GM19025 (cell line): ENCODE results near the gene PCDHGB3.
"Not testable (repeated sequence)": the region's sequence is repeated elsewhere in the genome, so short reads cannot be mapped to it uniquely, and the experiment has no call there.

Source experiments
- ATAC-seq: cut with Tn5 transposase; IDR thresholded peaks from one replicate; pipeline ENCODE4 v1.9.1; 2021; ENCODE audit warnings: mild to moderate bottlenecking, low read depth, moderate library complexity; ENCODE audit not compliant: unreplicated experiment

PCDHGB3 gene

DNA sequence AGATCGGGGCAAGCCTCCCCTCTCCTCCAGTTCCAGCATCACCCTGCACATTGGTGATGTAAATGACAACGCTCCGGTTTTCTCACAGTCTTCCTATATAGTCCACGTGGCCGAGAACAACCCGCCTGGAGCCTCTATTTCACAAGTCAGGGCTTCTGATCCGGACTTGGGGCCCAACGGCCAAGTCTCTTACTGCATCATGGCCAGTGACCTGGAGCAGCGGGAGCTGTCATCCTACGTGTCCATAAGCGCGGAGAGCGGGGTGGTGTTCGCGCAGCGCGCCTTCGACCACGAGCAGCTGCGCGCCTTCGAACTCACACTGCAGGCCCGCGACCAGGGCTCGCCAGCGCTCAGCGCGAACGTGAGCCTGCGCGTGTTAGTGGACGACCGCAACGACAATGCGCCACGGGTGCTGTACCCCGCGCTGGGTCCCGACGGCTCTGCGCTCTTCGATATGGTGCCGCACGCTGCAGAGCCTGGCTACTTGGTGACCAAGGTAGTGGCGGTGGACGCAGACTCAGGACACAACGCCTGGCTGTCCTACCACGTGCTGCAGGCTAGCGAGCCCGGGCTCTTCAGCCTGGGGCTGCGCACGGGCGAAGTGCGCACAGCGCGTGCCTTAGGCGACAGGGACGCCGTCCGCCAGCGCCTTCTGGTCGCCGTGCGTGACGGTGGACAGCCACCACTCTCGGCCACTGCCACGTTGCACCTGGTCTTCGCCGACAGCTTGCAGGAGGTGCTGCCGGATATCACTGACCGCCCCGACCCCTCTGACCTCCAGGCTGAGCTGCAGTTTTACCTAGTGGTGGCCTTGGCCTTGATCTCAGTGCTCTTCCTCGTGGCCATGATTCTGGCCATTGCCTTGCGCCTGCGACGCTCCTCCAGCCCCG lies 19.4 kb downstream of the PCDHGB3 start:
- no peak for ATAC-seq

DNA sequence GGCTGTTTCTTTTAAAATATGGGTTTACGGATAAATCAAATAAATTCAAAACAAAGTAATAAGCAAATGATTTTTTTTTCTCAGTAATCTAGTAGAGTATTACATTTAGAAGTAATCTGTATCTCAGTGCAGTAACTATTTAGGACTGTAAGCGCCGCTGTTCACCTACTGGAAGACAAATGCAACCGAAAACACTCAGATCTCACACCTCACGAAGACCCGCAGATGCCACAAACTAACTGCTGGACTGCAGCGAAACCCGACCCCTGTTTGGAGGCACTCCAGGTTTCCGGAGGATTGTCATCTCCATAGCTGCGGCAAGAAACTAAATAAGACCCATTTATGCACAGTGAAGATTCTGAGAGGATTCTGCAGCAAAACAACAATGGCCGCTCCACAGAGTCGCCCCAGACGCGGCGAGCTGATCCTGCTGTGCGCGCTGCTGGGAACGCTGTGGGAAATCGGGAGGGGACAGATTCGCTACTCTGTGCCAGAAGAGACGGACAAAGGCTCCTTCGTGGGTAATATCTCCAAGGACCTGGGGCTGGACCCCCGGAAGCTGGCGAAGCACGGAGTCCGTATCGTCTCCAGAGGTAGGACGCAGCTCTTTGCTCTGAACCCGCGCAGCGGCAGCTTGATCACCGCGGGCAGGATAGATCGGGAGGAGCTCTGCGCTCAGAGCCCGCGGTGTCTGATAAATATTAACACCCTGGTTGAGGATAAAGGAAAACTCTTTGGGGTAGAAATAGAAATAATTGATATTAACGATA lies 22.6 kb downstream of the PCDHGB3 start, which contains the start of gene PCDHGA8:
Gene PCDHGA8 (plus strand): TSS at position 205 of the 770 bp plus-strand sequence. CDS start 181 bp downstream, at position 386.
- no peak for ATAC-seq

DNA sequence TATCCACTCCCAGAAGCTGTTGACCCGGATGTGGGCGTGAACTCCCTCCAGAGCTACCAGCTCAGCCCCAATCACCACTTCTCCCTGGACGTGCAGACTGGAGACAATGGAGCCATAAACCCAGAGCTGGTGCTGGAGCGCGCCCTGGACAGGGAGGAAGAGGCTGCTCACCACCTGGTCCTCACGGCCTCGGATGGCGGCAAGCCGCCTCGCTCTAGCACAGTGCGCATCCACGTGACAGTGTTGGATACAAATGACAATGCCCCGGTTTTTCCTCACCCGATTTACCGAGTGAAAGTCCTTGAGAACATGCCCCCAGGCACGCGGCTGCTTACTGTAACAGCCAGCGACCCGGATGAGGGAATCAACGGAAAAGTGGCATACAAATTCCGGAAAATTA lies 23.2 kb downstream of the PCDHGB3 start:
- ATAC-seq = no peak

DNA sequence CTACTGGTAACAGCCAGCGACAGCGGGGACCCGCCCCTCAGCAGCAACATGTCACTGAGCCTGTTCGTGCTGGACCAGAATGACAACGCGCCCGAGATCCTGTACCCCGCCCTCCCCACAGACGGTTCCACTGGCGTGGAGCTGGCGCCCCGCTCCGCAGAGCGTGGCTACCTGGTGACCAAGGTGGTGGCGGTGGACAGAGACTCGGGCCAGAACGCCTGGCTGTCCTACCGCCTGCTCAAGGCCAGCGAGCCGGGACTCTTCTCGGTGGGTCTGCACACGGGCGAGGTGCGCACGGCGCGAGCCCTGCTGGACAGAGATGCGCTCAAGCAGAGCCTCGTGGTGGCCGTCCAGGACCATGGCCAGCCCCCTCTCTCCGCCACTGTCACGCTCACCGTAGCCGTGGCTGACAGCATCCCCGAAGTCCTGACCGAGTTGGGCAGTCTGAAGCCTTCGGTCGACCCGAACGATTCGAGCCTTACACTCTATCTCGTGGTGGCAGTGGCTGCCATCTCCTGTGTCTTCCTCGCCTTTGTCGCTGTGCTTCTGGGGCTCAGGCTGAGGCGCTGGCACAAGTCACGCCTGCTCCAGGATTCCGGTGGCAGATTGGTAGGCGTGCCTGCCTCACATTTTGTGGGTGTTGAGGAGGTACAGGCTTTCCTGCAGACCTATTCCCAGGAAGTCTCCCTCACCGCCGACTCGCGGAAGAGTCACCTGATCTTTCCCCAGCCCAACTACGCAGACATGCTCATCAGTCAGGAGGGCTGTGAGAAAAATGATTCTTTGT lies 24.6 kb downstream of the PCDHGB3 start:
- not testable (repeated sequence) for ATAC-seq

DNA sequence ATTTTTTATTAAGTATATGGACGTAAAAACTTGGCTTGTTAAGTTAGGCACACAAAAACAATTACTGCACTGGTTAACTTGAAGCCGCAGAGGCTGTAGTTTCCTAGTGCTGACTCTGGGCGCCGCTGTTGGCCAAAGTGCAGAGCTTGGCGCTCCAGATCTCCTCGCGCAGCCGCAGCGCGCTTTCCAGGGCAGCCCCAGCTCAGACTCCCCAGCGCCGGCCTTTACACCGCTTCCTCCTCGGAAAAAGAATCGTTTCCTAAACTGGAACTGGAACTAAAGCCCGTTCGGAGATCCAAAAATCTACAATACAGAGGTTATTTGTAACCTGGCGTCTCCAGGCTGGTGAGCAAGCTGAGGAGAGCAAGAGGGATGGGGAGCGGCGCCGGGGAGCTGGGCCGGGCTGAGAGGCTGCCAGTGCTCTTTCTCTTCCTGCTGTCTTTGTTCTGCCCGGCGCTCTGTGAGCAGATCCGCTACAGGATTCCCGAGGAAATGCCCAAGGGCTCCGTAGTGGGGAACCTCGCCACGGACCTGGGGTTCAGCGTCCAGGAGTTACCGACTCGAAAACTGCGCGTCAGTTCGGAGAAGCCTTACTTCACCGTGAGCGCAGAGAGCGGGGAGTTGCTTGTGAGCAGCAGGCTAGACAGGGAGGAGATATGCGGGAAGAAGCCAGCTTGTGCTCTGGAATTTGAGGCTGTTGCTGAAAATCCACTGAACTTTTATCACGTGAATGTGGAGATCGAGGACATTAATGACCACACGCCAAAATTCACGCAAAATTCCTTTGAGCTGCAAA lies 27.9 kb downstream of the PCDHGB3 start, which contains the start of gene PCDHGB5:
Gene PCDHGB5 (plus strand): TSS at position 192 of the 796 bp plus-strand sequence. CDS start 181 bp downstream, at position 373.
- peak; percentile 93 for ATAC-seq

DNA sequence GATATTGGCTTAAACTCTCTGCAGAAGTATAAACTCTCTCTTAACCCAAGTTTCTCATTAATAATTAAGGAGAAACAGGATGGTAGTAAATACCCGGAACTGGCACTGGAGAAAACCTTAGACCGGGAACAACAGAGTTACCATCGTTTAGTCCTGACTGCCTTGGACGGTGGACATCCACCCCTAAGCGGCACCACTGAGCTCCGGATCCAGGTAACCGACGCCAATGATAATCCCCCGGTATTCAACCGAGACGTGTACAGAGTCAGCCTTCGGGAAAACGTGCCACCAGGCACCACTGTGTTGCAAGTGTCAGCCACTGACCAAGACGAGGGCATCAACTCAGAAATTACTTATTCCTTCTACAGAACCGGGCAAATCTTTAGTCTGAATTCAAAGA lies 28.6 kb downstream of the PCDHGB3 start:
- ATAC-seq = no peak

DNA sequence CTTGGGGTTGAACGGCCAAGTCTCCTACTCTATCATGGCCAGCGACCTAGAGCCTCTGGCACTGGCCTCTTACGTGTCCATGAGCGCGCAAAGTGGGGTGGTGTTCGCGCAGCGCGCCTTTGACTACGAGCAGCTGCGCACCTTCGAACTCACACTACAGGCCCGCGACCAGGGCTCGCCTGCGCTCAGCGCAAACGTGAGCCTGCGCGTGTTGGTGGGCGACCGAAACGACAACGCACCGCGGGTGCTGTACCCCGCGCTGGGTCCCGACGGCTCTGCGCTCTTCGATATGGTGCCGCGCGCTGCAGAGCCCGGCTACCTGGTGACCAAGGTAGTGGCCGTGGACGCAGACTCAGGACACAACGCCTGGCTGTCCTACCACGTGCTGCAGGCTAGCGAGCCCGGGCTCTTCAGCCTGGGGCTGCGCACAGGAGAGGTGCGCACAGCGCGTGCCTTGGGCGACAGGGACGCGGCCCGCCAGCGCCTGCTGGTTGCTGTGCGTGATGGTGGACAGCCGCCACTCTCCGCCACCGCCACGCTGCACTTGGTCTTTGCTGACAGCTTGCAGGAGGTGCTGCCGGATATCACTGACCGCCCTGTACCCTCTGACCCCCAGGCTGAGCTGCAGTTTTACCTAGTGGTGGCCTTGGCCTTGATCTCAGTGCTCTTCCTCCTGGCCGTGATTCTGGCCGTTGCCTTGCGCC lies 29.7 kb downstream of the PCDHGB3 start:
- no peak for ATAC-seq

DNA sequence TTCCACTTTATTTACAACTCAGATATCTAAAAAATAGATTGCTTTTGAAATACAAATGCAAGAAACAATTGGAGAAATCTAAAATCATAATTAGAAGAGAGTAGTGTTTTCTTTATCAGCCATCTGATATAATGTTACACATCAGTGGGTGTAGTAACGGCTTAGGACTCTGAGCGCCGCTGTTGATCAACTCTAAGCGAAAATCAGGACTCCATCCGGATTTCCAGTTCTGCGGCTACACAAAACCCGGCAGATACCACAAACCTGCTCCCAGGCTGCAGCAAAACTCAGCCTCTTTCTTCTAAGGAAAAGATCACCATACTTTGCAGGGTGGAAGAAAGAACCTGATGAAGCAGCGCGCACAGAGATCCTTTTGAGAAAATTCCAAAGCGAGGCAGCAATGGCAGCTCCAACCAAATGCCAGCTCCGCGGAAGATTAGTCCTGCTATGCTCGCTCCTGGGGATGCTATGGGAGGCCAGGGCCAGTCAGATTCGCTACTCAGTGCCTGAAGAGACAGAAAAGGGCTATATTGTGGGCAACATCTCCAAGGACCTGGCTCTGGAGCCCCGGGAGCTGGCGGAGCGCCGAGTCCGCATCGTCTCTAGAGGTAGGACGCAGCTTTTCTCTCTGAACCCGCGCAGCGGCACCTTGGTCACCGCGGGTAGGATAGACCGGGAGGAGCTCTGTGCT lies 32.7 kb downstream of the PCDHGB3 start, which contains the start of gene PCDHGA9:
Gene PCDHGA9 (plus strand): TSS at position 226 of the 691 bp plus-strand sequence. CDS start 175 bp downstream, at position 401.
- ATAC-seq = no peak

DNA sequence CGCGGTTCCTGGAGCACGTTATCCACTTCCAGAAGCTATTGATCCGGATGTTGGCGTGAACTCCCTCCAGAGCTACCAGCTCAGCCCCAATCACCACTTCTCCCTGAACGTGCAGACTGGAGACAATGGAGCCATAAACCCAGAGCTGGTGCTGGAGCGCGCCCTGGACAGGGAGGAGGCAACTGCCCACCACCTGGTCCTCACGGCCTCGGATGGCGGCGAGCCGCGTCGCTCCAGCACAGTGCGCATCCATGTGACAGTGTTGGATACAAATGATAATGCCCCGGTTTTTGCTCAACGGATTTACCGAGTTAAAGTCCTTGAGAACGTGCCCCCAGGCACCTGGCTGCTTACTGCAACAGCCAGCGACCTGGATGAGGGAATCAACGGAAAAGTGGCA lies 33.3 kb downstream of the PCDHGB3 start:
- no peak for ATAC-seq

DNA sequence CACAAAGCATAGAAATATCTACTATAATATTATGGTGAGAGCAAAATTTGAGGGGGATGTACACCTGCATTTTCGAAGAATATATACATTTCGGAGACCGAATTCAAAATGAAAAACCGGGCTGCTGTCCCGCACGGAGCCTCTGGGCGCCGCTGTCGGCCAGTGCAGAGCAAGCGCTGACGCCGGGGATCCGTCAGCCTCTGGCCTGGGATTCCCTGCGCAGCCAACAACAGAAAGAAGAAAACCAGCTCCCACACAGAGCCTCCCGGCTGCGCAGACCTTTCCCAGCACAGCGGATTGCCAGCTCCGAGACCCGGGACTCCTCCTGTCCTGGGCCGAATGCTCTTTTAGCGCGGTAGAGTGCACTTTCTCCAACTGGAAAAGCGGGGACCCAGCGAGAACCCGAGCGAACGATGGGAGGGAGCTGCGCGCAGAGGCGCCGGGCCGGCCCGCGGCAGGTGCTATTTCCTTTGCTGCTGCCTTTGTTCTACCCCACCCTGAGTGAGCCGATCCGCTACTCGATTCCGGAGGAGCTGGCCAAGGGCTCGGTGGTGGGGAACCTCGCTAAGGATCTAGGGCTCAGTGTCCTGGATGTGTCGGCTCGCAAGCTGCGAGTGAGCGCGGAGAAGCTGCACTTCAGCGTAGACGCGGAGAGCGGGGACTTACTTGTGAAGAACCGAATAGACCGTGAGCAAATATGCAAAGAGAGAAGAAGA lies 37.9 kb downstream of the PCDHGB3 start, which contains the start of gene PCDHGB6:
Gene PCDHGB6 (plus strand): TSS at position 232 of the 716 bp plus-strand sequence. CDS start 182 bp downstream, at position 414.
- peak; percentile 90 for ATAC-seq

DNA sequence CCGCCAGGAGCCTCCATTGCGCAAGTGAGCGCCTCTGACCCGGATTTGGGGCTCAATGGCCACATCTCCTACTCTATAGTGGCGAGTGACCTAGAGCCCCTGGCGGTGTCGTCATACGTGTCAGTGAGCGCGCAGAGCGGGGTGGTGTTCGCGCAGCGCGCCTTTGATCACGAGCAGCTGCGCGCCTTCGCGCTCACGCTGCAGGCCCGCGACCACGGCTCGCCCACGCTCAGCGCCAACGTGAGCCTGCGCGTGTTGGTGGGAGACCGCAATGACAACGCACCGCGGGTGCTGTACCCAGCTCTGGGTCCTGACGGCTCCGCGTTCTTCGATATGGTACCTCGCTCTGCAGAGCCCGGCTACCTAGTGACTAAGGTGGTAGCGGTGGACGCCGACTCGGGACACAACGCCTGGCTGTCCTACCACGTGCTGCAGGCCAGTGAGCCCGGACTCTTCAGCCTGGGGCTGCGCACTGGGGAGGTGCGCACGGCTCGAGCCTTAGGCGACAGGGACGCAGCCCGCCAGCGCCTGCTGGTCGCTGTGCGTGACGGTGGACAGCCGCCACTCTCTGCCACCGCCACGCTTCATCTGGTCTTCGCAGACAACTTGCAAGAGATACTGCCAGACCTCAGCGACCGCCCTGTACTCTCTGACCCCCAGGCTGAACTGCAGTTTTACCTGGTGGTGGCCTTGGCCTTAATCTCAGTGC lies 39.7 kb downstream of the PCDHGB3 start:
- ATAC-seq = no peak

DNA sequence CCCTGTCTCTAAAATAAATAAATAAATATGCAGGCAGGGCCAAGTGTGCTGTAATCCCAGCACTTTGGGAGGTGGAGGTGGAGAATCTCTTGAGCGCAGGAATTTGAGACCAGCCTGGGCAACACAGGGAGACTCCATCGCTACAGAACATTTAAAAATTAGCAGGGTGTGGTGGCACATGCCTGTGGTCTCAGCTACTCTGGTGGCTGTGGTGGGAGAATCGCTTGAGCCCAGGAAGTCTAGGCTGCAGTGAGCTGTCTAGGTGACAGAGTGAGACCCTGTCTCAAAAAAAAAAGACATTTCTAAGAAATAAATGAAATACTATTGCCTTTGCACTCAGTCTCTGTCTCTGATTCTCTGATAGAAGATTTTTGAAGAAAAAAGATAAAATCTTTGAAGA lies 41.5 kb downstream of the PCDHGB3 start:
- ATAC-seq = no peak

DNA sequence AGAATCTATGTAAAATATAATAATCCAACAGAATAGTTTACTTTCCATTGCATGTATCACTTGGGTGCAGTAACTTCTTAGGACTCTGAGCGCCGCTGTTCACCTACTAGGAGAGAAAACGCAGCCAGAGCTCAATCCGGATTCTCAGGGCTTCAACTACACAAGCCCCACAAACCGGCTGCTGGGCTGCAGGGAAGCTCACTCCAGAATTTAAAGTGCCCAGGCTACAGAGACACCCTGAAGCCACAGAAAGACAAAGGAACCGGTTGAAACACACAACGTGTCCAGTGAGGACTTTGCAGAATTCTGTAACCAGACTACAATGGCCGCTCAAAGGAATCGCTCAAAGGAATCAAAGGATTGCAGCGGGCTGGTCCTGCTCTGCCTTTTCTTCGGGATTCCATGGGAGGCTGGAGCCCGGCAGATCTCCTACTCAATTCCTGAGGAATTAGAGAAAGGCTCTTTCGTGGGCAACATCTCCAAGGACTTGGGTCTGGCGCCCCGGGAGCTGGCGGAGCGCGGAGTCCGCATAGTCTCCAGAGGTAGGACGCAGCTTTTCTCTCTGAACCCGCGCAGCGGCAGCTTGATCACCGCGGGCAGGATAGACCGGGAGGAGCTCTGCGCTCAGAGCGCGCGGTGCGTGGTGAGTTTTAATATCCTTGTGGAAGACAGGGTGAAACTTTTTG lies 43.0 kb downstream of the PCDHGB3 start, which contains the start of gene PCDHGA10:
Gene PCDHGA10 (plus strand): TSS at position 134 of the 686 bp plus-strand sequence. CDS start 189 bp downstream, at position 323.
- ATAC-seq = no peak

DNA sequence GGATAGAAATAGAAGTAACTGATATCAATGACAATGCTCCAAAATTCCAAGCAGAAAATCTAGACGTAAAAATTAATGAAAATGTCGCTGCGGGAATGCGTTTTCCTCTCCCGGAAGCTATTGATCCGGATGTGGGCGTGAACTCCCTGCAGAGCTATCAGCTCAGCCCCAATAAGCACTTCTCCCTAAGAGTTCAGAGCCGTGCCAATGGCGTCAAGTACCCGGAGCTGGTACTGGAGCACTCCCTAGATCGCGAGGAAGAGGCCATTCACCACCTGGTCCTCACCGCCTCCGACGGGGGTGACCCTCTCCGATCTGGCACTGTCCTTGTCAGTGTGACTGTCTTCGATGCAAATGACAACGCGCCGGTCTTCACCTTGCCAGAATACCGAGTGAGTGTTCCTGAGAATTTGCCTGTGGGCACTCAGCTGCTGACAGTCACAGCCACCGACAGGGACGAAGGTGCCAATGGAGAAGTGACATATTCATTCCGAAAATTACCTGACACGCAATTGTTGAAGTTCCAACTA lies 43.6 kb downstream of the PCDHGB3 start:
- ATAC-seq = no peak

DNA sequence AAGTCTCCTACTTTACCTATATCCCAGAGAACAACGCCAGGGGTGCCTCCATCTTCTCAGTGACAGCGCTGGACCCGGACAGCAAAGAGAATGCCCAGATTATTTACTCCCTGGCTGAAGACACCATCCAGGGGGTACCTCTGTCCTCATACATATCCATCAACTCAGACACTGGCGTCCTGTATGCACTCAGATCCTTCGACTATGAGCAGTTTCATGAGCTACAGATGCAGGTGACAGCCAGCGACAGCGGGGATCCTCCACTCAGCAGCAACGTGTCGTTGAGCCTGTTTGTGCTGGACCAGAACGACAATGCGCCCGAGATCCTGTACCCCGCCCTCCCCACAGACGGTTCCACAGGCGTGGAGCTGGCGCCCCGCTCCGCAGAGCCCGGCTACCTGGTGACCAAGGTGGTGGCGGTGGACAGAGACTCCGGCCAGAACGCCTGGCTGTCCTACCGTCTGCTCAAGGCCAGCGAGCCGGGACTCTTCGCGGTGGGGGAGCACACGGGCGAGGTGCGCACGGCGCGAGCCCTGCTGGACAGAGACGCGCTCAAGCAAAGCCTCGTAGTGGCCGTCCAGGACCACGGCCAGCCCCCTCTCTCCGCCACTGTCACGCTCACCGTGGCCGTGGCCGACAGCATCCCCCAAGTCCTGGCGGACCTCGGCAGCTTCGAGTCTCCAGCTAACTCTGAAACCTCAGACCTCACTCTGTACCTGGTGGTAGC lies 44.7 kb downstream of the PCDHGB3 start:
- ATAC-seq = not testable (repeated sequence)
